ENCODE measurements around the gene EBI3. TPM values are rescaled to one million over a fixed set of nuclear protein-coding genes. Genes with fewer than 3 reads are reported as not detected.
"Not testable (repeated sequence)": the region's sequence is repeated elsewhere in the genome, so short reads cannot be mapped to it uniquely, and the experiment has no call there.

EBI3 gene
- total and polyA plus RNA-seq, 11 donors = 0.27 to 5.6 (median 0.88) TPM

GRCh38 chr19:4279530-4280422 is 50.5 kb downstream of the EBI3 start:
- Histone ChIP-seq H3K27ac (no peak overlapping the region), H3K4me3 (peak overlapping the region; percentile 5 to 51 (median 38)), H3K4me1 (peaks cover 0 to 22% (median 9%) of the 10 kb centered on the region in 12 donors), H3K36me3 (no peaks in the 10 kb centered on the region), H3K9me3 (no peaks in the 10 kb centered on the region), H3K27me3 (peaks cover 14 to 58% (median 33%) of the 10 kb centered on the region in 9 donors)
- intact Hi-C loops (cut with DNase I) = loop anchor here in 2 of 10 donors (10.0 kb wide), 1 partner anchor 245 kb away; no protein-coding TSS in a partner anchor
- ATAC-seq (no peak), DNase-seq (no peak)
- TF ChIP-seq CTCF (IDR thresholded peaks at IDR 0.05) (no peak), POLR2A (IDR thresholded peaks at IDR 0.05) (no peak)
- 3 to 4% (median 3%) methylated on average over 54 to 71 of the region's 71 CpGs for WGBS, 4 donors

GRCh38 chr19:4284176-4284958 is 55.0 kb downstream of the EBI3 start:
- H3K9me3 ChIP-seq = no peaks in the 10 kb centered on the region
- no peaks in the 10 kb centered on the region for H3K36me3 ChIP-seq
- 45 to 57% (median 54%) methylated on average over 16 to 20 of the region's 20 CpGs for WGBS, 4 donors
- H3K27ac ChIP-seq = no peak overlapping the region
- TF ChIP-seq CTCF (IDR thresholded peaks at IDR 0.05) = no peak
- DNase-seq = no peak
- no peak for ATAC-seq
- peaks cover 0 to 9% (median 5%) of the 10 kb centered on the region in 12 donors for H3K4me1 ChIP-seq
- intact Hi-C loops (cut with DNase I) = no loop called here
- no peak overlapping the region for H3K4me3 ChIP-seq
- H3K27me3 ChIP-seq = peaks cover 10 to 52% (median 25%) of the 10 kb centered on the region in 9 donors

- H3K36me3 ChIP-seq = no peaks in the 10 kb centered on the region
- H3K4me1 ChIP-seq = peaks cover 0 to 3% (median 0%) of the 10 kb centered on the region in 12 donors
- ATAC-seq = no peak
- no peak overlapping the region for H3K4me3 ChIP-seq
- intact Hi-C loops (cut with DNase I) = no loop called here
- DNase-seq = no peak
- H3K27ac ChIP-seq = no peak overlapping the region
- WGBS, 4 donors = 71 to 81% (median 78%) methylated on average over 5 to 6 of the region's 6 CpGs
- TF ChIP-seq POLR2A (IDR thresholded peaks at IDR 0.05) = no peak
- TF ChIP-seq CTCF (IDR thresholded peaks at IDR 0.05) = no peak
- H3K27me3 ChIP-seq = peaks cover 3 to 46% (median 19%) of the 10 kb centered on the region in 9 donors
- no peaks in the 10 kb centered on the region for H3K9me3 ChIP-seq
Observed at GRCh38 chr19:4284974-4285373, 55.7 kb downstream of the EBI3 start.

GRCh38 chr19:4286141-4286540 is 56.8 kb downstream of the EBI3 start:
- peaks cover 0 to 41% (median 9%) of the 10 kb centered on the region in 9 donors for H3K27me3 ChIP-seq
- H3K36me3 ChIP-seq; H3K9me3 ChIP-seq; H3K27ac ChIP-seq; H3K4me3 ChIP-seq; H3K4me1 ChIP-seq; DNase-seq; ATAC-seq; intact Hi-C loops (cut with DNase I): not testable (repeated sequence)
- 81 to 92% (median 87%) methylated on average over 4 of the region's 4 CpGs for WGBS, 4 donors

Other genes starting within 250 kb of the EBI3 start
- 1,000 to 10,000 TPM; 1,373 to 2,686 (median 2,215) TPM for gene EEF2, start 244.1 kb upstream of the EBI3 start, total RNA-seq
- gene EEF2, start 244.1 kb upstream of the EBI3 start, polyA plus RNA-seq = 1,000 to 10,000 TPM in 1 of 2 donors, 100 to 1,000 TPM in 1; 846 to 1,944 TPM
- 10 to 100 TPM; 12.5 to 19.1 (median 15.3) TPM for gene PIAS4, start 221.8 kb upstream of the EBI3 start, total RNA-seq
- gene PIAS4, start 221.8 kb upstream of the EBI3 start, polyA plus RNA-seq = 10 to 100 TPM; 12.3 to 15.4 TPM
- 10 to 100 TPM; 22.8 to 65.0 (median 29.3) TPM for gene ZBTB7A, start 162.6 kb upstream of the EBI3 start, total RNA-seq
- 10 to 100 TPM; 14.6 to 14.7 TPM for gene ZBTB7A, start 162.6 kb upstream of the EBI3 start, polyA plus RNA-seq
- 100 to 1,000 TPM in 7 of 9 donors, 10 to 100 TPM in 2; 95.3 to 154 (median 108) TPM for gene MAP2K2, start 105.4 kb upstream of the EBI3 start, total RNA-seq
- gene MAP2K2, start 105.4 kb upstream of the EBI3 start, polyA plus RNA-seq = 100 to 1,000 TPM; 131 to 204 TPM
- not detected for gene CREB3L3, start 75.9 kb upstream of the EBI3 start, total RNA-seq
- not detected for gene CREB3L3, start 75.9 kb upstream of the EBI3 start, polyA plus RNA-seq
- 10 to 100 TPM; 10.2 to 16.7 (median 12.7) TPM for gene SIRT6, start 47.0 kb upstream of the EBI3 start, total RNA-seq
- gene SIRT6, start 47.0 kb upstream of the EBI3 start, polyA plus RNA-seq = 10 to 100 TPM; 15.6 to 29.0 TPM
- 1 to 10 TPM in 2 of 9 donors, under 1 TPM in 4, not detected in 3; 0.23 to 1.4 (median 0.51) TPM for gene ANKRD24, start 46.8 kb upstream of the EBI3 start, total RNA-seq
- gene ANKRD24, start 46.8 kb upstream of the EBI3 start, polyA plus RNA-seq = under 1 TPM; 0.12 to 0.30 TPM
- 10 to 100 TPM in 6 of 9 donors, 1 to 10 TPM in 3; 7.6 to 19.1 (median 10.4) TPM for gene YJU2, start 17.6 kb downstream of the EBI3 start, total RNA-seq
- 10 to 100 TPM; 23.1 to 26.7 TPM for gene YJU2, start 17.6 kb downstream of the EBI3 start, polyA plus RNA-seq
- under 1 TPM in 1 of 9 donors, not detected in 8; 0.52 TPM for gene SHD, start 49.7 kb downstream of the EBI3 start, total RNA-seq
- gene SHD, start 49.7 kb downstream of the EBI3 start, polyA plus RNA-seq = not detected
- under 1 TPM in 3 of 9 donors, not detected in 6; 0.20 to 0.67 (median 0.30) TPM for gene TMIGD2, start 72.9 kb downstream of the EBI3 start, total RNA-seq
- gene TMIGD2, start 72.9 kb downstream of the EBI3 start, polyA plus RNA-seq = under 1 TPM in 1 of 2 donors, not detected in 1; 0.06 TPM
- gene FSD1, start 75.1 kb downstream of the EBI3 start, total RNA-seq = 1 to 10 TPM in 1 of 9 donors, not detected in 8; 1.2 TPM
- gene FSD1, start 75.1 kb downstream of the EBI3 start, polyA plus RNA-seq = under 1 TPM in 1 of 2 donors, not detected in 1; 0.04 TPM
- 10 to 100 TPM in 1 of 9 donors, 1 to 10 TPM in 6, under 1 TPM in 2; 0.67 to 14.2 (median 2.1) TPM for gene STAP2, start 109.3 kb downstream of the EBI3 start, total RNA-seq
- 1 to 10 TPM; 1.1 to 1.9 TPM for gene STAP2, start 109.3 kb downstream of the EBI3 start, polyA plus RNA-seq
- gene MPND, start 114.0 kb downstream of the EBI3 start, total RNA-seq = 10 to 100 TPM in 7 of 9 donors, 1 to 10 TPM in 2; 8.2 to 23.7 (median 19.0) TPM
- 10 to 100 TPM; 14.4 to 21.9 TPM for gene MPND, start 114.0 kb downstream of the EBI3 start, polyA plus RNA-seq
- gene SH3GL1, start 171.0 kb downstream of the EBI3 start, total RNA-seq = 10 to 100 TPM; 14.4 to 43.6 (median 22.2) TPM
- 10 to 100 TPM; 17.3 to 43.3 TPM for gene SH3GL1, start 171.0 kb downstream of the EBI3 start, polyA plus RNA-seq
- gene CHAF1A, start 173.1 kb downstream of the EBI3 start, total RNA-seq = 10 to 100 TPM in 1 of 9 donors, 1 to 10 TPM in 8; 3.0 to 10.7 (median 5.5) TPM
- gene CHAF1A, start 173.1 kb downstream of the EBI3 start, polyA plus RNA-seq = 1 to 10 TPM; 2.9 to 5.6 TPM
- 100 to 1,000 TPM in 6 of 9 donors, 10 to 100 TPM in 3; 75.1 to 128 (median 109) TPM for gene UBXN6, start 228.3 kb downstream of the EBI3 start, total RNA-seq
- gene UBXN6, start 228.3 kb downstream of the EBI3 start, polyA plus RNA-seq = 100 to 1,000 TPM; 127 to 137 TPM
- 100 to 1,000 TPM in 1 of 9 donors, 10 to 100 TPM in 8; 20.8 to 235 (median 29.9) TPM for gene HDGFL2, start 242.8 kb downstream of the EBI3 start, total RNA-seq
- 10 to 100 TPM; 30.7 to 38.9 TPM for gene HDGFL2, start 242.8 kb downstream of the EBI3 start, polyA plus RNA-seq

All from heart left ventricle (tissue), 16 donors.